ENCODE data around the gene BNC2.

The BNC2 gene

GRCh38 chr9:16682273-16682672, 188.2 kb downstream of the BNC2 start:
- DNase-seq = no peak
- Histone ChIP-seq H3K4me3 (ENCODE audit: low read depth, low read length) (no peak overlapping the region), H3K27ac (no peak overlapping the region), H3K36me3 (replicated peaks) (no peaks in the 10 kb centered on the region), H3K27me3 (replicated peaks) (no peaks in the 10 kb centered on the region)
- TF ChIP-seq, protein P1, sequence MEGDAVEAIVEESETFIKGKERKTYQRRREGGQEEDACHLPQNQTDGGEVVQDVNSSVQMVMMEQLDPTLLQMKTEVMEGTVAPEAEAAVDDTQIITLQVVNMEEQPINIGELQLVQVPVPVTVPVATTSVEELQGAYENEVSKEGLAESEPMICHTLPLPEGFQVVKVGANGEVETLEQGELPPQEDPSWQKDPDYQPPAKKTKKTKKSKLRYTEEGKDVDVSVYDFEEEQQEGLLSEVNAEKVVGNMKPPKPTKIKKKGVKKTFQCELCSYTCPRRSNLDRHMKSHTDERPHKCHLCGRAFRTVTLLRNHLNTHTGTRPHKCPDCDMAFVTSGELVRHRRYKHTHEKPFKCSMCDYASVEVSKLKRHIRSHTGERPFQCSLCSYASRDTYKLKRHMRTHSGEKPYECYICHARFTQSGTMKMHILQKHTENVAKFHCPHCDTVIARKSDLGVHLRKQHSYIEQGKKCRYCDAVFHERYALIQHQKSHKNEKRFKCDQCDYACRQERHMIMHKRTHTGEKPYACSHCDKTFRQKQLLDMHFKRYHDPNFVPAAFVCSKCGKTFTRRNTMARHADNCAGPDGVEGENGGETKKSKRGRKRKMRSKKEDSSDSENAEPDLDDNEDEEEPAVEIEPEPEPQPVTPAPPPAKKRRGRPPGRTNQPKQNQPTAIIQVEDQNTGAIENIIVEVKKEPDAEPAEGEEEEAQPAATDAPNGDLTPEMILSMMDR (IDR thresholded peaks at IDR 0.05; ENCODE audit: low read depth, low read length, missing control alignments) = no peak
- in situ Hi-C loops (cut with HindIII; ENCODE audit: low pct_ligation_motif_present, low sequenced_read_pairs) = no loop called here

DNA sequence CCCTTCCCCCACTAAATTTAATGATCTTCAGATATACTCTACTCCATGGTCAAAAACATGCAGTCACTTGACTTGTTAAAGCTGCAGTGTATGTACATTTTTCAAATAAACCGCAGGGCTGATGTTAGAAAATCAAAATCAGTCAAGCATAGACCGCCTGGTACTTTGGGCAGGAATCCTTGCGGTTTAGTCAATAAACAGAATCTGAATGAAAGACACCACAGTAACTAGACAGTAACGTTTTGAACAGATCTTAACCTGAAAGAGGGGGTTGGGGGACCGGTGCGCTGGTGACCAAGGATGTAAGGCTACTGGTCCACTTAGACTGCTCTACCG, 188.8 kb downstream of the BNC2 start:
- no peak overlapping the region for H3K4me3 ChIP-seq (ENCODE audit: low read depth, low read length)
- H3K36me3 ChIP-seq (replicated peaks) = no peaks in the 10 kb centered on the region
- TF ChIP-seq, protein P1 (IDR thresholded peaks at IDR 0.05; ENCODE audit: low read depth, low read length, missing control alignments) = no peak
- in situ Hi-C loops (cut with HindIII; ENCODE audit: low pct_ligation_motif_present, low sequenced_read_pairs) = no loop called here
- no peak for DNase-seq
- no peak overlapping the region for H3K27ac ChIP-seq
- H3K27me3 ChIP-seq (replicated peaks) = no peaks in the 10 kb centered on the region

DNA sequence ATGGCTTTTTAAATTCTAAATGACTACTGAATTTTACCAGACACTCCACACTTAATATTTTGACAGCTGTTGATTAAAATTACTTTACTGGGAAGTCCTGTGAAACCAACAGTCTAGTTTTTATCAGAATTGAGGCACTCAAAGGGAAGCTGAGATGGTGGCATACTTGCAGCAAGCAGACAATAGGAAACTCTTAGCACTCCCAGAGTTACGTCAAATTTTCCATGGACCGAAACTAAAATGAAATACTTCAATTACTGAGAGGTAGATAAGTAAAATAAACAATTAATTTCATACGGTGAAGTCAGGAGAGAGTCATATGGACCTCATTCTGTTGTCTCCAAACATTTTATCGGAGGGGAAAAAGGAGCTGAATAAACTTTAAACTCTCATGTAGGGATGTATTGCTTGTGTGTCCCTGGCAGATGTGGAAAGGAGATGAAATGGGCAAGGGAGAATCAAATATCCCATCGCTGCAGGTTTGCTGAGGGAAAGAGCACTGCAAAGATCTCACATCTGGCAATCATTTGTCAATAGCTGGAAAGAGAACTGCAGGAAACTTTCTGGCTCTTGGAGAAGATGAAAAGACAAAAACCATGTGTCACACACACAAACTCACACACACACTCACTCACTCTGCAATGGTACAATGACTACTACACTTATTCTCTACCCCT, 189.4 kb downstream of the BNC2 start:
- DNase-seq = no peak
- in situ Hi-C loops (cut with HindIII; ENCODE audit: low pct_ligation_motif_present, low sequenced_read_pairs) = no loop called here
- H3K4me3 ChIP-seq (ENCODE audit: low read depth, low read length) = no peak overlapping the region
- H3K27ac ChIP-seq = no peak overlapping the region
- H3K27me3 ChIP-seq (replicated peaks) = no peaks in the 10 kb centered on the region
- TF ChIP-seq, protein P1 (IDR thresholded peaks at IDR 0.05; ENCODE audit: low read depth, low read length, missing control alignments) = no peak
- H3K36me3 ChIP-seq (replicated peaks) = no peaks in the 10 kb centered on the region

GRCh38 chr9:16680541-16680940, 189.9 kb downstream of the BNC2 start:
- in situ Hi-C loops (cut with HindIII; ENCODE audit: low pct_ligation_motif_present, low sequenced_read_pairs) = no loop called here
- H3K4me3 ChIP-seq (ENCODE audit: low read depth, low read length) = no peak overlapping the region
- no peaks in the 10 kb centered on the region for H3K27me3 ChIP-seq (replicated peaks)
- H3K27ac ChIP-seq = no peak overlapping the region
- H3K36me3 ChIP-seq (replicated peaks) = no peaks in the 10 kb centered on the region
- no peak for DNase-seq
- TF ChIP-seq, protein P1 (IDR thresholded peaks at IDR 0.05; ENCODE audit: low read depth, low read length, missing control alignments) = no peak

DNA sequence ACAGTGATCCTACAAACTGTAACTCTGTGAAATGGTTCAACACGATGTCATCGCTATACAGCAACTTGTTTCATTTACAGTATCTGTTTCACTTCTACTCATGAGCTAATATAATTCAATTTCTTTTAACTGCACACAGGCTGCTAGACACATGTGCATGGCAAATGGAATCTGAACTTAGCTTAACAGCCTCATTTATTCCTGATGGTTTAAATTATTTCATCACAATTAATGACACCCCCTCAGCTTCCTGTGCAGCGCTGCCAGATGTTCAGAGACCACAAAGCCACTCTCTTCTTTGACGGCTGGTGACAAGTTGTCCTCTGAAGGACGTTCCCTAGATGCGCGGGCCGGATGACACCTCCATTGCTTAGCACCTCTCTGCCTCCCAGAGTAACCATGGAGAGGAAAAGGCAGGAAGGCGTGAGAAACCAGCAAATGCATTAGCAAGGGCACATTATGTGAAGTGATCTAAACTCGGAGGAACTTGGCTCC, 191.1 kb downstream of the BNC2 start:
- peak; percentile 27 for DNase-seq
- Histone ChIP-seq H3K27me3 (replicated peaks) (no peaks in the 10 kb centered on the region), H3K27ac (no peak overlapping the region), H3K36me3 (replicated peaks) (no peaks in the 10 kb centered on the region), H3K4me3 (ENCODE audit: low read depth, low read length) (no peak overlapping the region)
- TF ChIP-seq, protein P1 (IDR thresholded peaks at IDR 0.05; ENCODE audit: low read depth, low read length, missing control alignments) = no peak
- in situ Hi-C loops (cut with HindIII; ENCODE audit: low pct_ligation_motif_present, low sequenced_read_pairs) = no loop called here

DNA sequence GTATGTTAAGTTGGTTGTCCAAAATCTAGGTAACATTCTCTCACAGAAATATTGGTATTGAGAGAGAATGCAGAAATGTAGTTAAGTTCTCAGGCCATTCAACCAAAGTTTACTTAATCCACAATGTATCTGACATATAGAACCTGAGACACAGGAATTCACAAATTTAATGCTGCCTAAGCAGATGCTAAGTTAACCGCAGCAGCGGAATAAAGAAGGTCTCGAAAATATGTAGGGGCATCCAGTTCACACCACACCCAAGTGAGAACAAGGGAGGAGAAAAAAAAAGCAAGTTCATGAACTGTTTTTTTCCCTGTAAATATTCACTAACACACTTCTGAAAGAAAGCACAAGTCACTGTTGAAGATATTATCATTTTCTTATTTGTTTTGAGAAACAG, 194.0 kb downstream of the BNC2 start:
- Histone ChIP-seq H3K27ac (no peak overlapping the region), H3K27me3 (replicated peaks) (no peaks in the 10 kb centered on the region), H3K36me3 (replicated peaks) (no peaks in the 10 kb centered on the region), H3K4me3 (ENCODE audit: low read depth, low read length) (no peak overlapping the region)
- in situ Hi-C loops (cut with HindIII; ENCODE audit: low pct_ligation_motif_present, low sequenced_read_pairs) = no loop called here
- TF ChIP-seq, protein P1 (IDR thresholded peaks at IDR 0.05; ENCODE audit: low read depth, low read length, missing control alignments) = no peak
- no peak for DNase-seq
